ENCODE measurements around the gene DPPA4.
"Not testable (repeated sequence)": the region's sequence is repeated elsewhere in the genome, so short reads cannot be mapped to it uniquely, and the experiment has no call there.

DPPA4 gene, protein sequence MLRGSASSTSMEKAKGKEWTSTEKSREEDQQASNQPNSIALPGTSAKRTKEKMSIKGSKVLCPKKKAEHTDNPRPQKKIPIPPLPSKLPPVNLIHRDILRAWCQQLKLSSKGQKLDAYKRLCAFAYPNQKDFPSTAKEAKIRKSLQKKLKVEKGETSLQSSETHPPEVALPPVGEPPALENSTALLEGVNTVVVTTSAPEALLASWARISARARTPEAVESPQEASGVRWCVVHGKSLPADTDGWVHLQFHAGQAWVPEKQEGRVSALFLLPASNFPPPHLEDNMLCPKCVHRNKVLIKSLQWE

DNA sequence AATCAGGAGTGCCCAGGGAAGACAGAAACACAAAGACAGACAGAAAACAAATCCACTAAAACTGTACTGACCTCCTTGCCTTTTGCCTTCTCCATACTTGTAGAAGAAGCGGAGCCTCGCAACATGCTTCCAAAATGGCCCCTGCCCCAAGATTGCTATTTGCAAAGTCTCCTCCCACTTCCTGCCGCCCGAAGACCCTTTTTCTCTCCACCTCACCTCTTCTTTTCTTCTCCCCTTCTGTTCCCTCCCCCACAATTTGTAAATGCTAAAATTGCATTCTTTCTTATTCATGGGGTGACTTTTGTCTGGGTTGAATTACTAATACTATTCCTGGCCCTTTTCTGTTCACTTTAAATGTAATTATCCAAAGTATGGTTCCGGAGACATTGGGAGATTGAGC, at the start of gene DPPA4:
Gene DPPA4, minus strand, starts transcription at position 154 of the 400 bp plus-strand sequence. Its CDS starts 29 bp downstream, at position 125.
- H3K4me3 ChIP-seq (replicated peaks in 1 of 2; ENCODE audit: low read depth in 2 of 2, low read length in 2 of 2): peak within 1 kb of the TSS; percentile 11 to 48
- no peak for DNase-seq (ENCODE audit: low read depth in 2 of 2)
- TF ChIP-seq, protein P1, sequence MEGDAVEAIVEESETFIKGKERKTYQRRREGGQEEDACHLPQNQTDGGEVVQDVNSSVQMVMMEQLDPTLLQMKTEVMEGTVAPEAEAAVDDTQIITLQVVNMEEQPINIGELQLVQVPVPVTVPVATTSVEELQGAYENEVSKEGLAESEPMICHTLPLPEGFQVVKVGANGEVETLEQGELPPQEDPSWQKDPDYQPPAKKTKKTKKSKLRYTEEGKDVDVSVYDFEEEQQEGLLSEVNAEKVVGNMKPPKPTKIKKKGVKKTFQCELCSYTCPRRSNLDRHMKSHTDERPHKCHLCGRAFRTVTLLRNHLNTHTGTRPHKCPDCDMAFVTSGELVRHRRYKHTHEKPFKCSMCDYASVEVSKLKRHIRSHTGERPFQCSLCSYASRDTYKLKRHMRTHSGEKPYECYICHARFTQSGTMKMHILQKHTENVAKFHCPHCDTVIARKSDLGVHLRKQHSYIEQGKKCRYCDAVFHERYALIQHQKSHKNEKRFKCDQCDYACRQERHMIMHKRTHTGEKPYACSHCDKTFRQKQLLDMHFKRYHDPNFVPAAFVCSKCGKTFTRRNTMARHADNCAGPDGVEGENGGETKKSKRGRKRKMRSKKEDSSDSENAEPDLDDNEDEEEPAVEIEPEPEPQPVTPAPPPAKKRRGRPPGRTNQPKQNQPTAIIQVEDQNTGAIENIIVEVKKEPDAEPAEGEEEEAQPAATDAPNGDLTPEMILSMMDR (IDR thresholded peaks at IDR 0.05; ENCODE audit: low read depth, low read length): no peak

DNA sequence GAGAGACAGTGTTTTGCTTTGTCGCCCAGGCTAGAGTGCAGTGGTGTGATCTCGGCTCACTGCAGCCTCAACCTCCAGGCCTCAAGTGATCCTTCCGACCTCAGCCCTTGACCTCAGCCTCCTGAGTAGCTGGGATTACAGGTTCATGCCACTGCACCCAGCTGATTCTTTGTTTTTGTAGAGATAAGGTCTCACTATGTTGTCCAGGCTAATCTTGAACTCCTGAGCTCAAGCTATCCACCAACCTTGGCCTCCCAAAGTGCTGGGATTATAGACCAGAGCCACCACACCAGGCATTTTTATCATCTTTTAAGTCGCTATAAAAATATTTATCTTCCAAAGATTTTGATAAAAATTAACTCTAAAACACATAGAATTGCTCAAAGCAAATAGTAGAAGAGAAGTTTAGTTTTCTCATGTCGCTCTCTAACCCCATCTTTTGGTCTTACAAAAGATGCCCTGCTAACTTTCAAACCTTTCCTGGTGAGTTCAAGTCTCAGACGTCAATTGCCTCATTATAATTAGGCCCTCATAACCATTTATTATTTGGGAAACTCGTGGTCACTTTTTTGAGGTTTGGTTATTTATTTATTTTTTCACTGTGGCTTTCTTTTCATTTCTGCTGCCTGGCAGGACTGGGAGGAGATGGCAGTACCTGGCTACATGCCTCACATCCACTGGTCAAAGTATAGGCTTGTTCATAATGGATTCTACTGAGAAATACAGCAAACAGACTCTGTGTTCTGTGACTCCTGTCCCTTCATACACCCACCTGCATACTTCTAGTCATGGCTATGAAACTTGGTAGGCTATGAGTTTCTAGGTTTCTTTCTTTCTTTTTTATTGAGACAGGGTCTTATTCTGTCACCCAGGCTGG, 48.3 kb upstream of the DPPA4 start:
- TF ChIP-seq, protein P1 (IDR thresholded peaks at IDR 0.05; ENCODE audit: low read depth, low read length): no peak
- no peak for DNase-seq (ENCODE audit: low read depth in 2 of 2)
- H3K4me3 ChIP-seq (replicated peaks in 1 of 2; ENCODE audit: low read depth in 2 of 2, low read length in 2 of 2): no peak overlapping the region

DNA sequence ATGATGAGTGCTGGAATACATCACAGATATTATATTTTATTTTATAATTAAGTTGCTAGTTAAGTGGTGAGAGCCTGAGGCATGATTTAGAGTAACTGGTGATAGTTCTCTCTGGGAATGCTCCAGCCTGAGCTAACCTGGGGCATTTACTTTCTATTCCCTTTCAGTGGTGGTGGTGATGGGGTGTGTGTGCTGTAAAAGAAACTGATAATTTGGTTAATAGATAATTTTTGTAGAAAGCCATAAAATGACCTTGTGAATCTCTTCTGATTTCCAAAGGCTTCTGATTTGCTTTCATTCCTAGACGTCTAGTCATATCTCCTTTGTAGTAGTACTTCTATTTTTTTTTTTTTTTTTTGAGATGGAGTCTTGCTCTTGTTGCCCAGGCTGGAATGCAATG, 46.8 kb upstream of the DPPA4 start:
- TF ChIP-seq, protein P1 (IDR thresholded peaks at IDR 0.05; ENCODE audit: low read depth, low read length): no peak
- no peak for DNase-seq (ENCODE audit: low read depth in 2 of 2)
- no peak overlapping the region for H3K4me3 ChIP-seq (replicated peaks in 1 of 2; ENCODE audit: low read depth in 2 of 2, low read length in 2 of 2)

DNA sequence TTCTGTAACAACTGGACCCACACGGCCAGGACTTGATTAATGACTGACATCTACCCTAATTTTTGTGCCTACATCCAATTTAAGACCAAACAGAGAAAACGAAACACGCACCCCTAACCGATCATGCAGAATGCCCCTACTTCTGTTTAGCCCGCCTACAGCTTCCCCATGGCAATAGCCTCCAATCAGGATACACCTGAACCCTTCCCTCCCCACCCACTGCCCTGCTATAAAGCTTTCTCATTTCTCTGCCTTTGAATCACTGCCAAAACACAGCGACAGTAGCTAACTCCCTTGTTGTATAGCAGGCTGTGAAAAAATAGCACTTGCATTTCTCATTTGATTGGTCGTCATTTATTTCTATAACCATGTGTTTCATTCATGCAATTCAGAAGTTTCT, 45.2 kb upstream of the DPPA4 start:
- TF ChIP-seq, protein P1 (IDR thresholded peaks at IDR 0.05; ENCODE audit: low read depth, low read length): no peak

DNA sequence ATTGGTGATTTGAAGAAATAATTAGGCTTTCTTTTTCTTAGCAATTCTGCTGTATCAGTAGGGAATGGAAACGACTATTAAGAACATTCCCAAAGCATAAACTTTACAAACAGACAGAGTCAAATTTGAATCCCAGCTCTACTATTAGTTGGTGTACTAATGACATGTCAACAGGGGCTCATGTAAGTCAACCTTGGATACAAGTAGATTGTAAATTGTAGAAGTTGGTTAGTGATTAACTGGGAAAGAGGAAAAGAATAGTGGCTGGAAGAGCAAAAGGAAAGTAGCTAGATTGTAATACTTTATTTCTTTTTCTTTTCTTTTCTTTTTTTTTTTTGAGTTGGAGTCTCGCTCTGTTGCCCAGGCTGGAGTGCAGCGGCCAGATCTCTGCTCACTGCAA, 38.6 kb upstream of the DPPA4 start:
- H3K4me3 ChIP-seq (replicated peaks in 1 of 2; ENCODE audit: low read depth in 2 of 2, low read length in 2 of 2): no peak overlapping the region
- TF ChIP-seq, protein P1 (IDR thresholded peaks at IDR 0.05; ENCODE audit: low read depth, low read length): no peak
- DNase-seq (ENCODE audit: low read depth in 2 of 2): no peak

More for the DNA sequence above, 45.2 kb upstream of the DPPA4 start:
- no peak for DNase-seq (ENCODE audit: low read depth in 2 of 2)
- H3K4me3 ChIP-seq (replicated peaks in 1 of 2; ENCODE audit: low read depth in 2 of 2, low read length in 2 of 2): no peak overlapping the region

DNA sequence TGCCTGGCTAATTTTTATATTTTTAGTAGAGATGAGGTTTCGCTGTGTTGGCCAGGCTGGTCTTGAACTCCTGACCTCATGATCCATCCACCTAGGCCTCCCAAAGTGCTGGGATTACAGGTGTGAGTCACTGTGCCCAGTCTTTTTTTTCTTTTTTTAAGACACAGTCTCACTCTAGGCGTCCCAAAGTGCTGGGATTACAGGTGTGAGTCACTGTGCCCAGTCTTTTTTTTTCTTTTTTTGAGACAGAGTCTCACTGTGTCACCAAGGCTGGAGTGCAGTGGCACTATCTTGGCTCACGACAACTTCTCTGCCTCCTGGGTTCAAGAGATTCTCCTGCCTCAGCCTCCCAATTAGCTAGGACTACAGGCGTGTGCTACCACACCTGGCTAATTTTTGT, 37.1 kb upstream of the DPPA4 start:
- DNase-seq (ENCODE audit: low read depth in 2 of 2): not testable (repeated sequence)

DNA sequence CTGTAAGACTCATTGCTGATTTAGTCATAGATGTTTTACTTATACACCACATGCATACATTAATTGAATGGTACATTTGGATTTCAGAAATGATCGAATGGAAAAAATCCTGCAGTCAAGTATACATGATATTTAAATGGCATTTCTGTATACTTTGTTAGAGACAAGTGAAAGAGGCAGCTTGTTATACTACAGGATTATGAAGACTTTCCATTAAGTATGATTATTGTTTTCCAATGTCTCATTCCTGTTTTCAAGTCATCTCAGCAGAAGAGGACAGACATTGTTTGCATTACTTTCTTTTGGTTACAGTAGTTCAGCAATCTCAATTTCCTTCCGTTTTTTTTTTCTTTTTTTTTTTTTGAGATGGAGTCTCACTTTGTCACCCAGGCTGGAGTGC, 36.6 kb upstream of the DPPA4 start:
- DNase-seq (ENCODE audit: low read depth in 2 of 2): no peak
- TF ChIP-seq, protein P1 (IDR thresholded peaks at IDR 0.05; ENCODE audit: low read depth, low read length): no peak
- no peak overlapping the region for H3K4me3 ChIP-seq (replicated peaks in 1 of 2; ENCODE audit: low read depth in 2 of 2, low read length in 2 of 2)

More for the DNA sequence above, 37.1 kb upstream of the DPPA4 start:
- H3K4me3 ChIP-seq (replicated peaks in 1 of 2; ENCODE audit: low read depth in 2 of 2, low read length in 2 of 2): not testable (repeated sequence)

Data from cardiac fibroblast (primary cell).